GM12878 (cell line): ENCODE data around the gene FMNL3. TPM values are rescaled to one million over a fixed set of nuclear protein-coding genes. Genes with fewer than 3 reads are reported as not detected.

Experiments
- ATAC-seq: fragments of 200-7000 bp; cut with Tn5 transposase; 3 replicates; pipeline ENCODE4 v1.9.1; 2020; ENCODE audit warnings: mild to moderate bottlenecking, moderate library complexity
- BruUV-seq: library from RNA; stranded (reverse); fragments of 400-500 nt; replicated peaks from 2 replicates; lab custom pipeline; 2021; lab: Mats Ljungman, UMichigan
- CTCF ChIA-PET: fragments of 300-600 bp; sonication (Branson Sonifier 250); formaldehyde crosslinking; extraction: SDS; loops from one replicate; lab custom pipeline; 2021; ENCODE audit warnings: inconsistent platforms; lab: Yijun Ruan, JAX
- POLR2A ChIA-PET: fragments of 350-600 bp; formaldehyde crosslinking; extraction: SDS; loops from one replicate; lab custom pipeline; 2021; ENCODE audit warnings: inconsistent platforms; lab: Charles Lee
- RAD21 ChIA-PET: fragments of 300-600 bp; sonication (Branson Sonifier 250); formaldehyde crosslinking; loops from one replicate; lab custom pipeline; 2023; ENCODE audit warnings: antibody characterized with exemption; ENCODE audit not compliant: unreplicated experiment; lab: Charles Lee
- SMC1A ChIA-PET: fragments of 300-600 bp; sonication (Branson Sonifier 250); formaldehyde crosslinking; loops from one replicate; lab custom pipeline; 2023; ENCODE audit not compliant: unreplicated experiment, uncharacterized antibody; lab: Charles Lee
- DNase-seq: peaks from one replicate; pipeline ENCODE4 v3.0.0-alpha.2; 2011; ENCODE audit warnings: low read depth, low spot score
- FAIRE-seq: peaks from 3 replicates; lab custom pipeline; 2011; peaks lifted over from hg19 to GRCh38; lab: Jason Lieb, UNC
- H2AFZ ChIP-seq: 2 replicates; pipeline ENCODE4 v1.6.0; 2011; ENCODE audit warnings: low read depth, low read length, control low read depth; ENCODE audit not compliant: control insufficient read depth
- H3K27ac ChIP-seq: 2 replicates; pipeline ENCODE4 v1.5.1; 2011; ENCODE audit warnings: control low read depth; ENCODE audit not compliant: control insufficient read depth, insufficient read depth
- H3K27me3 ChIP-seq, 2 experiments: replicated peaks in 1 of 2; 2 replicates each; pipeline versions ENCODE4 v1.6.0 to v1.6.1; 2011; ENCODE audit warnings: low read length in 1 of 2; ENCODE audit not compliant: control insufficient read depth in 2 of 2, insufficient read depth in 2 of 2
- H3K36me3 ChIP-seq, 2 experiments: 2 replicates each; pipeline ENCODE4 v1.5.1; 2011; ENCODE audit warnings: low read length in 1 of 2; ENCODE audit not compliant: control insufficient read depth in 2 of 2, insufficient read depth in 2 of 2
- H3K4me1 ChIP-seq: 2 replicates; pipeline ENCODE4 v1.6.1; 2011; ENCODE audit warnings: mild to moderate bottlenecking, low read length, moderate library complexity, mixed read lengths; ENCODE audit not compliant: control insufficient read depth, insufficient read depth
- H3K4me2 ChIP-seq: 2 replicates; pipeline ENCODE4 v1.6.0; 2011; ENCODE audit warnings: control low read depth; ENCODE audit not compliant: control insufficient read depth, insufficient read depth
- H3K4me3 ChIP-seq: fragments of 200-600 bp; sonication (generic); 2 replicates; pipeline ENCODE4 v1.5.1; 2016
- H3K79me2 ChIP-seq: 2 replicates; pipeline ENCODE4 v1.6.0; 2011; ENCODE audit warnings: low read length; ENCODE audit not compliant: control insufficient read depth, insufficient read depth
- H3K9ac ChIP-seq: 2 replicates; pipeline ENCODE4 v1.8.0; 2011; ENCODE audit warnings: low read length, control low read depth, mixed read lengths; ENCODE audit not compliant: control insufficient read depth, insufficient read depth
- H3K9me3 ChIP-seq: replicated peaks from 3 replicates; pipeline ENCODE4 v1.5.1; 2011; ENCODE audit warnings: mild to moderate bottlenecking, low read length; ENCODE audit not compliant: control insufficient read depth, insufficient read depth
- H4K20me1 ChIP-seq: 2 replicates; pipeline ENCODE4 v1.6.0; 2011; ENCODE audit not compliant: control insufficient read depth, insufficient read depth
- CHD1 ChIP-seq: IDR thresholded peaks from 2 replicates; pipeline ENCODE4 v1.6.1; 2012; ENCODE audit warnings: low read depth, low read length, improper control_type of control experiment
- EED ChIP-seq: sonication (generic); IDR thresholded peaks from 2 replicates; pipeline ENCODE4 v1.6.1; 2016; ENCODE audit warnings: antibody characterized with exemption, low read depth
- EP300 ChIP-seq, 2 experiments: fragments of 150-350 bp in 1 of 2; IDR thresholded peaks; 2 replicates each; pipeline ENCODE4 v1.6.1; 2011 to 2012; ENCODE audit warnings: low read depth in 2 of 2, low read length in 2 of 2, borderline replicate concordance in 1 of 2, improper control_type of control experiment in 1 of 2, inconsistent platforms in 1 of 2; ENCODE audit not compliant: control insufficient read depth in 1 of 2
- ESRRA ChIP-seq: IDR thresholded peaks from 2 replicates; pipeline ENCODE4 v1.6.1; 2012; ENCODE audit warnings: mild to moderate bottlenecking, low read length, improper control_type of control experiment
- FOXM1 ChIP-seq: IDR thresholded peaks from 2 replicates; pipeline ENCODE4 v1.6.1; 2012; ENCODE audit warnings: low read depth, mild to moderate bottlenecking, inconsistent platforms, low read length, moderate library complexity
- GATAD2B ChIP-seq: fragments of 450-650 bp; conservative IDR thresholded peaks from 2 replicates; pipeline ENCODE4 v1.6.1; 2017; ENCODE audit warnings: low read depth, mild to moderate bottlenecking, moderate library complexity
- HSF1 ChIP-seq: fragments of 150-350 bp; IDR thresholded peaks from 2 replicates; pipeline ENCODE4 v1.6.1; 2014; ENCODE audit warnings: mild to moderate bottlenecking, low read depth, low read length
- NBN ChIP-seq: fragments of 450-650 bp; IDR thresholded peaks from 2 replicates; pipeline ENCODE4 v1.6.1; 2016
- SUZ12 ChIP-seq: fragments of 200-600 bp; sonication (generic); IDR thresholded peaks from one replicate; pipeline ENCODE4 v1.6.1; 2018; ENCODE audit warnings: antibody characterized with exemption, mild to moderate bottlenecking; ENCODE audit not compliant: unreplicated experiment
- TCF7 ChIP-seq: IDR thresholded peaks from 2 replicates; pipeline ENCODE4 v1.6.1; 2014; ENCODE audit warnings: antibody characterized with exemption, borderline replicate concordance
- WGBS: methylation state at CpG from one replicate; pipeline ENCODE4 v1.1.6; 2016; ENCODE audit warnings: low lambda C conversion rate; ENCODE audit not compliant: insufficient replicate concordance, insufficient coverage; ENCODE audit errors: missing lambda C conversion rate; 5-methylcytosine and 5-hydroxymethylcytosine counted together
- in situ Hi-C: fragments of 300-500 bp; cut with MboI; formaldehyde crosslinking; loops from 9 replicates; pipeline ENCODE4 v1.14.3; 2018; ENCODE audit warnings: mixed read lengths
- intact Hi-C: fragments of 100-400 bp; cut with micrococcal nuclease; formaldehyde crosslinking; loops from one replicate; pipeline ENCODE4 v1.14.2; 2022; ENCODE audit not compliant: unreplicated experiment
- polyA plus RNA-seq, 11 experiments: library from polyadenylated mRNA; depleted of rRNA in 4 of 11; unstranded in 6 of 11; stranded (reverse) in 5 of 11; fragments of >200 nt; fragmentation: Nextera tagmentation in 4 of 11; fragmentation: Illumina TruSeq in 1 of 11; extraction: Ambion mirVana in 4 of 11; extraction: Trizol in 1 of 11; gene quantifications; 1 replicate in 1 of 11; 2 replicates in 10 of 11; pipeline versions ENCODE4 v1.2.1 to v1.2.3, GENCODE V29; 2011 to 2016; ENCODE audit warnings: inconsistent platforms in 2 of 11, missing spikeins in 2 of 11, low read depth in 1 of 11
- total RNA-seq, 4 experiments: library from RNA; depleted of rRNA in 3 of 4; stranded (reverse); fragments of >200 nt in 3 of 4; fragmentation: Illumina TruSeq in 1 of 4; extraction: Trizol in 1 of 4; gene quantifications; 2 replicates each; pipeline versions ENCODE4 v1.2.1 to v1.2.3, GENCODE V29; 2013 to 2021
- TF ChIP-seq, protein P1 (sequence below): fragments of 450-650 bp; IDR thresholded peaks from 2 replicates; pipeline ENCODE4 v1.6.1; 2016; ENCODE audit warnings: mild to moderate bottlenecking
- TF ChIP-seq, protein P2 (sequence below): fragments of 450-650 bp; conservative IDR thresholded peaks from 2 replicates; pipeline ENCODE4 v1.6.1; 2017; ENCODE audit warnings: mild to moderate bottlenecking, moderate library complexity
- TF ChIP-seq, protein P3 (sequence below): fragments of 450-650 bp; formaldehyde crosslinking; IDR thresholded peaks from 2 replicates; pipeline ENCODE4 v1.5.0; 2022; ENCODE audit warnings: mild to moderate bottlenecking, missing genetic modification characterization

FMNL3 gene
- total and polyA plus RNA-seq, 10 of the 15 experiments (the other 5 are each of a cell fraction or from before 2014, with no cell fraction given) = 3.0 to 64.9 (median 30.9) TPM

DNA sequence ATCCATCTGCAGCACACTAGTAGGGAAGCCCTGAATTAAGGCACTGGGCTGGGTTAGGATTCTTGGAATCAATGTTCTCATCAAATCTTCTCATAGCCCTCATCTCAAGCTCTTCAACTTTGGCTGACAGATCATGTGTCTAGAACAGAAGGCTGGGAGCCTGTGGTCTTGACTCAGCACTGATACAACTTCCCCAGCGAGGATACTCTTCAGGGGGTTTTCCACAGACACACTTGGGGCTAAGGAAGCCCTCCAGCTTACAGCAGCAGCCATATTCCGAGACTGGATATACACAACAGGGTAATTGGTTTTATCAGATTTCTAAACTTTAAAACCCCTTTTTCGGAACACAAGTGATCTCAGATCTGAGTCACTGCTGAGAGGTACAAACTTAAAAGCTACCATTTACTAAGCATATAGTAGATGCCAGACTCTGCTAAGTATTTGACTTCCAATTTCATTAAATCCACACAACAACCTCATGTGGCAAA lies 3.5 kb downstream of the FMNL3 start:
- in situ Hi-C loops (no loop called here), intact Hi-C loops (no loop called here)
- TSS peak; percentile 92 for BruUV-seq
- ATAC-seq (peak; percentile 48), DNase-seq (peak; percentile 71), FAIRE-seq (peak; percentile 90)
- Histone ChIP-seq H3K9ac (peak overlapping the region; percentile 88), H3K27me3 (no peaks in the 10 kb centered on the region), H3K4me1 (peaks cover 40% of the 10 kb centered on the region), H4K20me1 (no peaks in the 10 kb centered on the region), H3K4me3 (peak overlapping the region; percentile 21), H3K79me2 (peaks cover 83% of the 10 kb centered on the region), H3K4me2 (peak overlapping the region; percentile 93), H3K27ac (peak overlapping the region; percentile 82), H2AFZ (no peak overlapping the region; the same call in 1 of the 2 replicates), H3K9me3 (no peaks in the 10 kb centered on the region), H3K36me3 (no peaks in the 10 kb centered on the region)
- SMC1A ChIA-PET = interaction anchor here (0.6 to 13.8 kb wide), 28 partner anchors 9 to 381 kb away, joined by 3 to 191 read pairs (median 6); partner anchors contain the start of genes PRPF40B, SMARCD1 and TMBIM6
- POLR2A ChIA-PET = interaction anchor here (0.6 to 7.2 kb wide), 20 partner anchors 8 to 572 kb away, joined by 3 to 166 read pairs (median 12); partner anchors contain the start of genes PRPF40B, TMBIM6 and TUBA1B
- 0% methylated on average over 3 of the region's 3 CpGs for WGBS
- RAD21 ChIA-PET = interaction anchor here (0.6 to 9.7 kb wide), 24 partner anchors 8 to 550 kb away, joined by 3 to 167 read pairs (median 8); partner anchors contain the start of genes NCKAP5L, SPATS2, TMBIM6 and TROAP
- CTCF ChIA-PET = interaction anchor here (0.6 to 17.7 kb wide), 19 partner anchors 13 to 346 kb away, joined by 3 to 486 read pairs (median 6); partner anchors contain the start of genes PRPF40B and TMBIM6
- TF ChIP-seq, protein P1, sequence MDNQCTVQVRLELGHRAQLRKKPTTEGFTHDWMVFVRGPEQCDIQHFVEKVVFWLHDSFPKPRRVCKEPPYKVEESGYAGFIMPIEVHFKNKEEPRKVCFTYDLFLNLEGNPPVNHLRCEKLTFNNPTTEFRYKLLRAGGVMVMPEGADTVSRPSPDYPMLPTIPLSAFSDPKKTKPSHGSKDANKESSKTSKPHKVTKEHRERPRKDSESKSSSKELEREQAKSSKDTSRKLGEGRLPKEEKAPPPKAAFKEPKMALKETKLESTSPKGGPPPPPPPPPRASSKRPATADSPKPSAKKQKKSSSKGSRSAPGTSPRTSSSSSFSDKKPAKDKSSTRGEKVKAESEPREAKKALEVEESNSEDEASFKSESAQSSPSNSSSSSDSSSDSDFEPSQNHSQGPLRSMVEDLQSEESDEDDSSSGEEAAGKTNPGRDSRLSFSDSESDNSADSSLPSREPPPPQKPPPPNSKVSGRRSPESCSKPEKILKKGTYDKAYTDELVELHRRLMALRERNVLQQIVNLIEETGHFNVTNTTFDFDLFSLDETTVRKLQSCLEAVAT = no peak
- TF ChIP-seq HSF1 (no peak), FOXM1 (no peak; the same call in 1 of the 2 replicates), GATAD2B (0 out of 2 replicates have a peak, but pooled peaks have one; percentile 26), NBN (no peak), ESRRA (no peak), EED (no peak; the same call in 1 of the 2 replicates), SUZ12 (no peak), CHD1 (no peak), EP300 (IDR thresholded peaks at IDR 0.05; ENCODE audit: borderline replicate concordance in 1 of 2, control insufficient read depth in 1 of 2, low read depth in 2 of 2, low read length in 2 of 2) (no peak), TCF7 (no peak)
- TF ChIP-seq, protein P2, sequence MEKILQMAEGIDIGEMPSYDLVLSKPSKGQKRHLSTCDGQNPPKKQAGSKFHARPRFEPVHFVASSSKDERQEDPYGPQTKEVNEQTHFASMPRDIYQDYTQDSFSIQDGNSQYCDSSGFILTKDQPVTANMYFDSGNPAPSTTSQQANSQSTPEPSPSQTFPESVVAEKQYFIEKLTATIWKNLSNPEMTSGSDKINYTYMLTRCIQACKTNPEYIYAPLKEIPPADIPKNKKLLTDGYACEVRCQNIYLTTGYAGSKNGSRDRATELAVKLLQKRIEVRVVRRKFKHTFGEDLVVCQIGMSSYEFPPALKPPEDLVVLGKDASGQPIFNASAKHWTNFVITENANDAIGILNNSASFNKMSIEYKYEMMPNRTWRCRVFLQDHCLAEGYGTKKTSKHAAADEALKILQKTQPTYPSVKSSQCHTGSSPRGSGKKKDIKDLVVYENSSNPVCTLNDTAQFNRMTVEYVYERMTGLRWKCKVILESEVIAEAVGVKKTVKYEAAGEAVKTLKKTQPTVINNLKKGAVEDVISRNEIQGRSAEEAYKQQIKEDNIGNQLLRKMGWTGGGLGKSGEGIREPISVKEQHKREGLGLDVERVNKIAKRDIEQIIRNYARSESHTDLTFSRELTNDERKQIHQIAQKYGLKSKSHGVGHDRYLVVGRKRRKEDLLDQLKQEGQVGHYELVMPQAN = no peak
- TF ChIP-seq, protein P3, sequence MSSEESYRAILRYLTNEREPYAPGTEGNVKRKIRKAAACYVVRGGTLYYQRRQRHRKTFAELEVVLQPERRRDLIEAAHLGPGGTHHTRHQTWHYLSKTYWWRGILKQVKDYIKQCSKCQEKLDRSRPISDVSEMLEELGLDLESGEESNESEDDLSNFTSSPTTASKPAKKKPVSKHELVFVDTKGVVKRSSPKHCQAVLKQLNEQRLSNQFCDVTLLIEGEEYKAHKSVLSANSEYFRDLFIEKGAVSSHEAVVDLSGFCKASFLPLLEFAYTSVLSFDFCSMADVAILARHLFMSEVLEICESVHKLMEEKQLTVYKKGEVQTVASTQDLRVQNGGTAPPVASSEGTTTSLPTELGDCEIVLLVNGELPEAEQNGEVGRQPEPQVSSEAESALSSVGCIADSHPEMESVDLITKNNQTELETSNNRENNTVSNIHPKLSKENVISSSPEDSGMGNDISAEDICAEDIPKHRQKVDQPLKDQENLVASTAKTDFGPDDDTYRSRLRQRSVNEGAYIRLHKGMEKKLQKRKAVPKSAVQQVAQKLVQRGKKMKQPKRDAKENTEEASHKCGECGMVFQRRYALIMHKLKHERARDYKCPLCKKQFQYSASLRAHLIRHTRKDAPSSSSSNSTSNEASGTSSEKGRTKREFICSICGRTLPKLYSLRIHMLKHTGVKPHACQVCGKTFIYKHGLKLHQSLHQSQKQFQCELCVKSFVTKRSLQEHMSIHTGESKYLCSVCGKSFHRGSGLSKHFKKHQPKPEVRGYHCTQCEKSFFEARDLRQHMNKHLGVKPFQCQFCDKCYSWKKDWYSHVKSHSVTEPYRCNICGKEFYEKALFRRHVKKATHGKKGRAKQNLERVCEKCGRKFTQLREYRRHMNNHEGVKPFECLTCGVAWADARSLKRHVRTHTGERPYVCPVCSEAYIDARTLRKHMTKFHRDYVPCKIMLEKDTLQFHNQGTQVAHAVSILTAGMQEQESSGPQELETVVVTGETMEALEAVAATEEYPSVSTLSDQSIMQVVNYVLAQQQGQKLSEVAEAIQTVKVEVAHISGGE (CRISPR knock-in tag) = no peak
